Measurements from ENCODE around the gene INTS12. TPM values are rescaled to one million over a fixed set of nuclear protein-coding genes. Genes with fewer than 3 reads are reported as not detected.

Gene INTS12
- polyA plus RNA-seq, 4 donors = 27.2 to 36.0 (median 30.6) TPM

- DNase-seq (ENCODE audit: low read depth in 4 of 4, low spot score in 2 of 4) = no peak
Observed at GRCh38 chr4:105686571-105686970, 21.9 kb downstream of the INTS12 start.

GRCh38 chr4:105683038-105683437 lies 25.5 kb downstream of the INTS12 start:
- no peak for DNase-seq (ENCODE audit: low read depth in 4 of 4, low spot score in 2 of 4)

GRCh38 chr4:105679186-105679585 lies 29.3 kb downstream of the INTS12 start:
- DNase-seq (ENCODE audit: low read depth in 4 of 4, low spot score in 2 of 4) = no peak

- DNase-seq (ENCODE audit: low read depth in 4 of 4, low spot score in 2 of 4) = no peak
Observed at GRCh38 chr4:105677709-105678108, 30.8 kb downstream of the INTS12 start.

- no peak for DNase-seq (ENCODE audit: low read depth in 4 of 4, low spot score in 2 of 4)
Observed at GRCh38 chr4:105674011-105674410, 34.5 kb downstream of the INTS12 start.

- DNase-seq (ENCODE audit: low read depth in 4 of 4, low spot score in 2 of 4) = no peak
Observed at GRCh38 chr4:105671301-105671700, 37.2 kb downstream of the INTS12 start.

- no peak for DNase-seq (ENCODE audit: low read depth in 4 of 4, low spot score in 2 of 4)
Observed at GRCh38 chr4:105670684-105671083, 37.8 kb downstream of the INTS12 start.

- DNase-seq (ENCODE audit: low read depth in 4 of 4, low spot score in 2 of 4) = no peak
Observed at GRCh38 chr4:105666693-105667092, 41.8 kb downstream of the INTS12 start.

- DNase-seq (ENCODE audit: low read depth in 4 of 4, low spot score in 2 of 4) = no peak
Observed at GRCh38 chr4:105662935-105663675, 45.4 kb downstream of the INTS12 start.

- no peak for DNase-seq (ENCODE audit: low read depth in 4 of 4, low spot score in 2 of 4)
Observed at GRCh38 chr4:105661028-105661427, 47.5 kb downstream of the INTS12 start.

- DNase-seq (ENCODE audit: low read depth in 4 of 4, low spot score in 2 of 4) = no peak
Observed at GRCh38 chr4:105659190-105659589, 49.3 kb downstream of the INTS12 start.

- no peak for DNase-seq (ENCODE audit: low read depth in 4 of 4, low spot score in 2 of 4)
Observed at GRCh38 chr4:105657117-105657765, 51.2 kb downstream of the INTS12 start.

- peak in 1 of 4 donors; percentile 49 for DNase-seq (ENCODE audit: low read depth in 4 of 4, low spot score in 2 of 4)
Observed at GRCh38 chr4:105652286-105652888, 56.1 kb downstream of the INTS12 start.

GRCh38 chr4:105651884-105652283 lies 56.6 kb downstream of the INTS12 start:
- DNase-seq (ENCODE audit: low read depth in 4 of 4, low spot score in 2 of 4) = no peak

- DNase-seq (ENCODE audit: low read depth in 4 of 4, low spot score in 2 of 4) = no peak
Observed at GRCh38 chr4:105650190-105650589, 58.3 kb downstream of the INTS12 start.

- no peak for DNase-seq (ENCODE audit: low read depth in 4 of 4, low spot score in 2 of 4)
Observed at GRCh38 chr4:105645440-105645839, 63.0 kb downstream of the INTS12 start.

GRCh38 chr4:105644257-105644656 lies 64.2 kb downstream of the INTS12 start:
- no peak for DNase-seq (ENCODE audit: low read depth in 4 of 4, low spot score in 2 of 4)

- no peak for DNase-seq (ENCODE audit: low read depth in 4 of 4, low spot score in 2 of 4)
Observed at GRCh38 chr4:105641845-105642244, 66.6 kb downstream of the INTS12 start.

GRCh38 chr4:105637408-105638176 lies 70.9 kb downstream of the INTS12 start:
- no peak for DNase-seq (ENCODE audit: low read depth in 4 of 4, low spot score in 2 of 4)

- DNase-seq (ENCODE audit: low read depth in 4 of 4, low spot score in 2 of 4) = no peak
Observed at GRCh38 chr4:105634402-105635080, 73.9 kb downstream of the INTS12 start.

GRCh38 chr4:105633241-105633640 lies 75.2 kb downstream of the INTS12 start:
- no peak for DNase-seq (ENCODE audit: low read depth in 4 of 4, low spot score in 2 of 4)

All from left renal cortex interstitium (tissue), 4 donors.